Articular chondrocyte of knee joint (primary cell): ENCODE measurements around the gene OBI1. TPM values are rescaled to one million over a fixed set of nuclear protein-coding genes. Genes with fewer than 3 reads are reported as not detected.

Experiments
- total RNA-seq: library from RNA; depleted of rRNA; stranded (reverse); fragments of >200 nt; gene quantifications from 2 replicates; pipeline ENCODE4 v1.2.3, GENCODE V29; 2012

Gene OBI1
- 13.7 and 18.1 TPM in 2 replicates for total RNA-seq

GRCh38 chr13:78658630-78659449, at the start of gene OBI1:
OBI1 (minus strand) TSS chr13:78659155; CDS start chr13:78659120, 35 bp downstream.

GRCh38 chr13:78603240-78603957, 55.6 kb downstream of the OBI1 start, which contains the start of gene POU4F1:
POU4F1 (minus strand) TSS chr13:78603552; CDS start chr13:78603326, 226 bp downstream.

Other genes starting within 250 kb of the OBI1 start
- not detected in 2 replicates for gene POU4F1, start 55.6 kb downstream of the OBI1 start, total RNA-seq